22Rv1 (cell line): ENCODE data around the gene ERI2.

Source experiments
- H3K27ac ChIP-seq: fragments of 450-650 bp; 2 replicates; pipeline ENCODE4 v1.5.1; 2017
- ZFX ChIP-seq: fragments of 450-650 bp; IDR thresholded peaks from 2 replicates; pipeline ENCODE4 v1.6.1; 2017; ENCODE audit warnings: antibody characterized with exemption, borderline replicate concordance
- TF ChIP-seq, protein P1 (sequence below): fragments of 450-650 bp; IDR thresholded peaks from 2 replicates; pipeline ENCODE4 v1.5.1; 2017; ENCODE audit warnings: mild to moderate bottlenecking

The ERI2 gene

DNA sequence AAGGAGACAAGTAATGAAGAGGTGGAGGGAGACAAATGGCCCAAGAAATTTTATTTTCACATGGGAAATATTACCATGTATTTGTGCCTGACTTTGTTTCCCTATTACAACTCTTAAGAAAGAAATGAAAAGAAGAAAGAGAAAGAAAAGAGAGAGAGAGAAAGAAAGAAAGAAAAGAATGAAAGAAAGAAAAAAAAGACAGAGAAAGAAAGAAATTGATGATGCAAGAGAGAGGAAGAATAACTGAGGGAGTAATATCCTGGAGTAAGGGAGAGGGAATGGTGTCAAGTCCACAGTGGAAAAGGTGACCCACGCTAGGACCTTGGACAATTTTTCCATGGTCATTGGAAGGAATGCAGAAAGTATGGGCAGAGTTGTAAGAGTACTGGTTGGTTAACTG is 52.5 kb downstream of the ERI2 start:
- TF ChIP-seq, protein P1, sequence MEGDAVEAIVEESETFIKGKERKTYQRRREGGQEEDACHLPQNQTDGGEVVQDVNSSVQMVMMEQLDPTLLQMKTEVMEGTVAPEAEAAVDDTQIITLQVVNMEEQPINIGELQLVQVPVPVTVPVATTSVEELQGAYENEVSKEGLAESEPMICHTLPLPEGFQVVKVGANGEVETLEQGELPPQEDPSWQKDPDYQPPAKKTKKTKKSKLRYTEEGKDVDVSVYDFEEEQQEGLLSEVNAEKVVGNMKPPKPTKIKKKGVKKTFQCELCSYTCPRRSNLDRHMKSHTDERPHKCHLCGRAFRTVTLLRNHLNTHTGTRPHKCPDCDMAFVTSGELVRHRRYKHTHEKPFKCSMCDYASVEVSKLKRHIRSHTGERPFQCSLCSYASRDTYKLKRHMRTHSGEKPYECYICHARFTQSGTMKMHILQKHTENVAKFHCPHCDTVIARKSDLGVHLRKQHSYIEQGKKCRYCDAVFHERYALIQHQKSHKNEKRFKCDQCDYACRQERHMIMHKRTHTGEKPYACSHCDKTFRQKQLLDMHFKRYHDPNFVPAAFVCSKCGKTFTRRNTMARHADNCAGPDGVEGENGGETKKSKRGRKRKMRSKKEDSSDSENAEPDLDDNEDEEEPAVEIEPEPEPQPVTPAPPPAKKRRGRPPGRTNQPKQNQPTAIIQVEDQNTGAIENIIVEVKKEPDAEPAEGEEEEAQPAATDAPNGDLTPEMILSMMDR = no peak
- no peak for TF ChIP-seq ZFX
- no peak overlapping the region for H3K27ac ChIP-seq

DNA sequence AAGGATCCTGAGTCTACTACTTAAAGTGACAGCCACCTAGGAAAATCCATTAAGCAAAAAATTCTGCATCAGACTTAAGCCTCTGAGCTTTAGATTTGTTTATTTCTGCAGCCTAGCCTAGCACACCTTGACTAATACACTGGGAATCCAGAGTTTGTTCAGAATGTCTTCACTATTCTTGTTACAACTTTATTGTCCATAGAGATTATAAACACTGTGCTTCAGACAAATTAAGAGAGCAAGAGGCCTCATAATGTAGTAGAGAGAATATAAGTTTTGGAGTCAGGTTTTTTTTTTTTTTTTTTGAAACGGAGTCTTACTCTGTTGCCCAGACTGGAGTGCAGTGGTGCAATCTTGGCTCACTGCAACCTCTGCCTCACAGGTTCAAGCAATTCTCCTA is 55.7 kb downstream of the ERI2 start:
- no peak for TF ChIP-seq ZFX
- TF ChIP-seq, protein P1 = no peak
- no peak overlapping the region for H3K27ac ChIP-seq

DNA sequence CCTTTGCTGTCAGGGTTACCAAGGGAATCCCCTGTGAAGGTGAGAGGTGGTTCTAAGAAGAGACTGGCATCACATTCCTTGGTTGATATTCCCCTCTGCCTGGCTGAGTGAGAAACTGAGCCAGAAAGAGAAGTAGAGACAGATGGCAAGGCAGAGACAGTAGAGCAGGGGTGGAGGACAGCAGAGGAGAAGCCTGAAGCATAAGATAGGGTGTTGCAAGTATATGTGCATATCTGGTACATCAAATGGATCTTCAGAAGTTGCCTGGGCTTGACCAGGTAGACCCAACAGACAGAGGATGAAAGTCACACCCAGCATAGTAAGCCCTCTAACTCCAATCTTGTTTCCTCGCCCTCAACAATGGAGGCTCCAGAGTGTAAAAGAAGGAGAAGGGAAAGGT is 56.8 kb downstream of the ERI2 start:
- TF ChIP-seq, protein P1 = no peak
- no peak for TF ChIP-seq ZFX
- H3K27ac ChIP-seq = no peak overlapping the region

DNA sequence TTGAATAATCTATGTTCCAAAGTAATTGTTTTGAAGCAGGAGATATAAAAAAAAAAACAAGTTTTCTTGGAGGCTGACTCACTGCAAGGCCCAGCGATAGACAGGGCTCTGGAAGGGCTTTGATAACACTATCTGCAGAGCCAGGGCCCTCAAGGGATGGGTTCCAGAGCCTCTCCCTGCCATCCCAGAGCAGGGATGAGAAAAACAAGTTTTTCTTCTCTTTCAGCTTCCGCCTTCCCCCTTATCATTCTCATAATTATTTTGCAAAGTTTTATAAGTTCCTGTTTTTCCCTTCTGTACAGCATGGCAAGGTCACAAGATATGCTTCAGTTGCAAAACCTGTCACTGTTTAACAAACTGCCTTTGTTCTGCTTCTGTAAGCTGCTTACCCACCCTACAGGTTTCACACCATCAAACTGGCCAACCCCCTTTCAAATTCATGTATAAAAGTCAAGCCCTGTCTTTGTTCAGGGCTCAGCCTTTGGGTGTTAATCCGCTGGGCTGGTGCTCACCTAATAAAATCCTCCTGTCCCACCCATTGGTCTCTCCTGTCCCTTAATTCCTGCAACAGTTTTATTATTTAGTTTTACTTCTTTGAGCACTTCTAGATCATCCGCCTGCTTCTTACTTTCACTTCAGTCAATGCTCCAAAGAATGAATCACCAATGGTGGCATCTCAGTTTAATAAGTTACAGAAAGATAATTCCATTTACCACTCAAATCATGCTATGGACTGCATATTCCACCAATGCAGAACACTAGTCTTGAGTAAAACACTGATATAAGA is 59.0 kb downstream of the ERI2 start:
- no peak overlapping the region for H3K27ac ChIP-seq
- TF ChIP-seq, protein P1 = no peak
- no peak for TF ChIP-seq ZFX

DNA sequence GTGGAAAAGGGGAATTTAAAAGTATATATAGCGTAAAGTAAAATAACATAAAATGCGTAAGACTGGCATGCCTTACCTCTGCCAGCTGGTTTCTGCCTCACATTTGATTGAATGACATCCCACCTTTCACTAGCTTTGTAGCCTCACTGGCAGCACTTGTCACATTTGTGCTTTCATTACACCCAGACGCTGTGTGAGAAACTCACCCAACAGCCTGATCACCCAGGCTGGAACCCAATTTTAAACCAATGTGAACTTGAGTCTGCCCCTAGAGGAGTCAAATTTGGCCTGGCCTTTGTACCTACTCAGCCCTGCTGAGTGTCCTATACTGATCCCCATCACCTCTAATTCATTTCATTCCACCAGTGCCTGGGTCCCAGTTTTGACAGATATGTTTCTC is 59.8 kb downstream of the ERI2 start:
- H3K27ac ChIP-seq = no peak overlapping the region
- TF ChIP-seq, protein P1 = no peak
- TF ChIP-seq ZFX = no peak
